Measurements from ENCODE around the gene ANK2.

Gene ANK2

DNA sequence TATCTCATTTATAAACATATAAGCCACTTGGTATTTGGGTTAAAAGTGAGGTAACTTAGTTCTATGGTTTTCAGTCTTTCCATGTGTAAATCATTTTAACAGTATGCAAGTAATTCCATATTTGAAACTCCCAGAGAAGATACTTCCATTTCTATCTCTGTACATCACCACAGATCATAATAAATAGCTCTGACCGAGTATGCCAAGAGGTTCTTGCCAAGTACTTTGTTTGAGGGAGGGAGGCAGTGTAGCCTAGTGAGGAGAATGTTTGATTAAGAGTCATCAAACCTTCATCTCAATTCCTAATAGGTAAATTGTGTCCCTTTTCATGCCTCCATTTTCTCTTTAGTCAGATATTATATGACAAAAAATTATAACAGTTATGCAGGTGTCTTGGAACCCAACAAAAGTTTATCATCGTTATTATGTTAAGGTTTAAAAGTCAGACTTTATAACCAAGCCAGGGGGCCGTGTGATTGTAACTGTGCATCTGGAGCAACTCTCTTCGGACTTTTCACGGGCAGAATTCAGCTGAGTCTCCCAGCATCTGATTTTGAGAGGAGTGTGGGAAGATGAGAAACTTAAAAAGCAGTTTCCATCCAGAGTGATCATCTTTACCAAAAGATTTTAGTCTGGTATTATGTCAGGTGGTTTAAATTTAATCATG is 123.8 kb downstream of the ANK2 start:
- H3K36me3 ChIP-seq: no peaks in the 10 kb centered on the region
- no peaks in the 10 kb centered on the region for H3K4me1 ChIP-seq (ENCODE audit: control insufficient read depth in 1 of 2, insufficient read depth in 1 of 2, low read depth in 1 of 2, low read length in 1 of 2)
- TF ChIP-seq, protein P1, sequence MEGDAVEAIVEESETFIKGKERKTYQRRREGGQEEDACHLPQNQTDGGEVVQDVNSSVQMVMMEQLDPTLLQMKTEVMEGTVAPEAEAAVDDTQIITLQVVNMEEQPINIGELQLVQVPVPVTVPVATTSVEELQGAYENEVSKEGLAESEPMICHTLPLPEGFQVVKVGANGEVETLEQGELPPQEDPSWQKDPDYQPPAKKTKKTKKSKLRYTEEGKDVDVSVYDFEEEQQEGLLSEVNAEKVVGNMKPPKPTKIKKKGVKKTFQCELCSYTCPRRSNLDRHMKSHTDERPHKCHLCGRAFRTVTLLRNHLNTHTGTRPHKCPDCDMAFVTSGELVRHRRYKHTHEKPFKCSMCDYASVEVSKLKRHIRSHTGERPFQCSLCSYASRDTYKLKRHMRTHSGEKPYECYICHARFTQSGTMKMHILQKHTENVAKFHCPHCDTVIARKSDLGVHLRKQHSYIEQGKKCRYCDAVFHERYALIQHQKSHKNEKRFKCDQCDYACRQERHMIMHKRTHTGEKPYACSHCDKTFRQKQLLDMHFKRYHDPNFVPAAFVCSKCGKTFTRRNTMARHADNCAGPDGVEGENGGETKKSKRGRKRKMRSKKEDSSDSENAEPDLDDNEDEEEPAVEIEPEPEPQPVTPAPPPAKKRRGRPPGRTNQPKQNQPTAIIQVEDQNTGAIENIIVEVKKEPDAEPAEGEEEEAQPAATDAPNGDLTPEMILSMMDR (IDR thresholded peaks at IDR 0.05): no peak
- no peaks in the 10 kb centered on the region for H3K9me3 ChIP-seq
- no peak overlapping the region for H3K4me3 ChIP-seq (ENCODE audit: low read depth in 1 of 2, low read length in 1 of 2)
- no peak overlapping the region for H3K27ac ChIP-seq
- no peaks in the 10 kb centered on the region for H3K27me3 ChIP-seq

DNA sequence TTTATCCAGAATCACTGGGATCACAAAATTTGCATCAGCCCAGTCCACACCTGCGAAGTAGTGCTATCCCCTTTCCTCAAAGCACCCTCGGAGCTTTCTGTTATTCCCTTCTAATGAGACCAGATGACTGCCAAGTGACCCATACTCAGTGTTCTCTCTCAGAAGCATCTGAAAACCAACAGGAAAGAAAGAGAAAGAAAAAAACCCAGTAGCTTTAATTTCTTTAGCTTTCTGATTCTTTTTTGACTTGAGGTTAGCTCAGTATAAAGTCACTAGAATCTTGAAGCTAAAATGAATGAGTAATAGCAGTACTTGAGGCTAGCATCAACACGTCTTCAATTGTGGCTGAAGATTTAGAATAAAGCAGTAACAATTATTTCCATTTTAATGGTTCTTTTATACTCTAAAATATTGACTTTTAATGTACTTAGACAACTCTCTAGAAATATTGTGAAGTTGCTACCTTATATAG is 124.4 kb downstream of the ANK2 start:
- Histone ChIP-seq H3K27me3 (no peaks in the 10 kb centered on the region), H3K4me1 (ENCODE audit: control insufficient read depth in 1 of 2, insufficient read depth in 1 of 2, low read depth in 1 of 2, low read length in 1 of 2) (no peaks in the 10 kb centered on the region), H3K27ac (no peak overlapping the region), H3K36me3 (no peaks in the 10 kb centered on the region), H3K9me3 (no peaks in the 10 kb centered on the region), H3K4me3 (ENCODE audit: low read depth in 1 of 2, low read length in 1 of 2) (no peak overlapping the region)
- TF ChIP-seq, protein P1 (IDR thresholded peaks at IDR 0.05): no peak

DNA sequence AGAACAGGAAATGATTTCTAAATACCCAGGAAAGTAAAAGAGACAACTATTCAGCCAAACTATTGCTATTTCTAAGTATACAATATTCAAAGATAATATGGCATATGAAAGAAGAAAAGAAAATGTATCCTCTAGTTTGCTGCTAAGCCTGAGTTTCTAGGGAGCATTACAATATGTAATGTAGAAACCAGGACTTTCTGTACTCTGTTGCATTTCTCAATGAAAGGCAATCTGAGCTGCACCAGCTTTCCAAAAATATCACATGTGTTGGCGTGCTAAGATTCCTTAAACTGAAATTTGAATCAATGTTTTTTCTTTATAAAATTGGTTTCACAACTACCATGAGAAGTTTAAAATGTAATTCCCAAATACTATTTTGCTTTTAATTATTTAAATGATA is 129.6 kb downstream of the ANK2 start:
- H3K4me3 ChIP-seq (ENCODE audit: low read depth in 1 of 2, low read length in 1 of 2): no peak overlapping the region
- TF ChIP-seq, protein P1 (IDR thresholded peaks at IDR 0.05): no peak

DNA sequence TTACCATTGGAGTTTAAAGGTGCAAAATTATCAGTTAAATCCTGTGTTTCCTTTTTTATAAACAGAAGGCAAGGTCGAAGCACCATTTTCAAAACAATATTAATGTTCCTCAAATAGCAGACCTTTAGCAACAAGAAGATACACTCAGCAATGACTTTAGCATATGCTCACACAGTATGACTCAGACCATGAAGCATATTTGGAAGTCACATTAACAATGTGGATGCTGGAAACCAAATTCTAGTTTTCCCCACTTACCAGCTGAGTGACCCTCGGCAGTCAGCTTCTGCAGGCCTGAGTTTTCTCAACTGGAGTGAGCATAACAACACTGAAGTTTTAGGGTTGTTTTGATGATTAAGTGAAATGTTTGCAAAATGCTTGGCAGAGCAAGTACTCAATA is 130.5 kb downstream of the ANK2 start:
- no peak overlapping the region for H3K27ac ChIP-seq
- TF ChIP-seq, protein P1 (IDR thresholded peaks at IDR 0.05): no peak
- no peaks in the 10 kb centered on the region for H3K9me3 ChIP-seq
- no peaks in the 10 kb centered on the region for H3K27me3 ChIP-seq
- no peaks in the 10 kb centered on the region for H3K4me1 ChIP-seq (ENCODE audit: control insufficient read depth in 1 of 2, insufficient read depth in 1 of 2, low read depth in 1 of 2, low read length in 1 of 2)
- no peak overlapping the region for H3K4me3 ChIP-seq (ENCODE audit: low read depth in 1 of 2, low read length in 1 of 2)
- no peaks in the 10 kb centered on the region for H3K36me3 ChIP-seq

More for the DNA sequence above, 129.6 kb downstream of the ANK2 start:
- H3K27me3 ChIP-seq: no peaks in the 10 kb centered on the region
- no peak overlapping the region for H3K27ac ChIP-seq
- H3K9me3 ChIP-seq: no peaks in the 10 kb centered on the region
- no peaks in the 10 kb centered on the region for H3K36me3 ChIP-seq
- no peaks in the 10 kb centered on the region for H3K4me1 ChIP-seq (ENCODE audit: control insufficient read depth in 1 of 2, insufficient read depth in 1 of 2, low read depth in 1 of 2, low read length in 1 of 2)

DNA sequence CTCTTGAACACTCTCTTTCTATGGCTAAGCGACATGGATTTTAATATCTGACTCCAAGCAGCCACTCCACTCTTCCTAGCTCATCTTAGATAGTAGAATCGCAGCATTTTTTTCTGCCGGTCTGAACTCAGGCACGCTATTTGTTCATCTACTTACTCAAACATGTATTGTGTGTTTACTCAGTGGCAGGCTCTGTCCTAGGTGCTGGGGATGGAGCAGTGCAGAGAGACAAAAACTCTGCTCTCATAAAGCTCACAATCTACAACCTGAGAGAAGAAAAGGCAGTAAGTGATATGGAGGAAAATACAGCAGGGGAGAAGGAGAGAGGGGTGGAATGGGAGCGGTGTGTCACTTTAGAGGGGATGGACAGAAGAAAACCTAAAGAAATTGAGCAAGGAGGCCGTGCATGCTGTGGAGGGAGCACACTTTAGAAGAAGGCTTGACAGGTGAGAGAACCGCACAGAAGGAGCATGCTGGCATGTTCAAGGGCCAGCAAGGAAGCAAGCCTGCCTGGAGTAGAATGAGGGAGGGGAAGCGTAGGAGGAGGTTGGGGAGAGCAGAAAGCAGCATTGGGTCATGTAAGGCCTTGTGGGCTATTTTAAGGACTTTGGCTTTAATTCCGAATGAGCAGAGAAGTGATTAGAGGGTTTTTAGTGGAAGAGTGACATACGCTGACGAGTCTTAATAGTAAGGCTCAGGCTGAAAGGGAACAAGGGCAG is 132.0 kb downstream of the ANK2 start:
- Histone ChIP-seq H3K36me3 (no peaks in the 10 kb centered on the region), H3K9me3 (no peaks in the 10 kb centered on the region), H3K27ac (no peak overlapping the region), H3K27me3 (no peaks in the 10 kb centered on the region), H3K4me3 (ENCODE audit: low read depth in 1 of 2, low read length in 1 of 2) (no peak overlapping the region), H3K4me1 (ENCODE audit: control insufficient read depth in 1 of 2, insufficient read depth in 1 of 2, low read depth in 1 of 2, low read length in 1 of 2) (no peaks in the 10 kb centered on the region)
- TF ChIP-seq, protein P1 (IDR thresholded peaks at IDR 0.05): no peak
